SH-SY5Y (cell line): ENCODE results near the gene HEBP2.

Experiments
- GATA2 ChIP-seq: IDR thresholded peaks from 2 replicates; pipeline ENCODE4 v1.6.1; 2011; ENCODE audit warnings: mild to moderate bottlenecking, low read depth, low read length
- GATA3 ChIP-seq: IDR thresholded peaks from 2 replicates; pipeline ENCODE4 v1.6.1; 2011; ENCODE audit warnings: low read depth, mild to moderate bottlenecking, low read length, moderate library complexity

Gene HEBP2

DNA sequence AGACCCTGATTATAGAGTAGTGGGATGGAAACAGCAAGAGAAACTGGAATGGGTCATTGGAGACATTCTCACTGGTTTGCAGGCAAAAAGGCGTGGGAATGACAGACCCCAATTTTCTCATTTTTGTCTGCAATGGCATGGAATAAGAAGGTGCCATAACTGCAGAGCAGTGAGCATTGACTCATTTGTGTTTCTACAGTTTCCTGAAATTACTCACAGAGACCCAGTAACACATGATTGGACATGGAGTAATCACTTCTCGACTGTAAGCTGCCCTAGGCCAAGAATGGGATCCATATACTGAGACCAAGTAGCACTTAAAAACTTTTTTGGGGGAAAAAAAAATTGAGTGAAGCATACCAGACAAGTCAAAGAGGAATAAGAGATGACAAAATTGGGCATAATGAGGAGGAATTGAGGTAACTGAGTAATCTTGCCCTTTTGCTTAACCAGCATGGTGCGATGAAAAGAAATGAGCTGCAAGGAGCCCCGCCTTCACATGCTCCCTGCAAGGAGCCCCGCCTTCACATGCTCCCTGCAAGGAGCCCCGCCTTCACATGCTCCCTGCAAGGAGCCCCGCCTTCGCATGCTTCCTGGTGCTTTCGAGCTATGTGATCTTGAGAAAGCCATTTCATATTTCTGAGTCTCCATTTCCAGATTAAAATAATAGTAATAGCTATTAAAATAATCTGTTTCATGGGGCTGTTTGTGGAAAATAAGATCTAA lies 51.1 kb downstream of the HEBP2 start:
- TF ChIP-seq GATA2, result no peak
- TF ChIP-seq GATA3, result no peak

DNA sequence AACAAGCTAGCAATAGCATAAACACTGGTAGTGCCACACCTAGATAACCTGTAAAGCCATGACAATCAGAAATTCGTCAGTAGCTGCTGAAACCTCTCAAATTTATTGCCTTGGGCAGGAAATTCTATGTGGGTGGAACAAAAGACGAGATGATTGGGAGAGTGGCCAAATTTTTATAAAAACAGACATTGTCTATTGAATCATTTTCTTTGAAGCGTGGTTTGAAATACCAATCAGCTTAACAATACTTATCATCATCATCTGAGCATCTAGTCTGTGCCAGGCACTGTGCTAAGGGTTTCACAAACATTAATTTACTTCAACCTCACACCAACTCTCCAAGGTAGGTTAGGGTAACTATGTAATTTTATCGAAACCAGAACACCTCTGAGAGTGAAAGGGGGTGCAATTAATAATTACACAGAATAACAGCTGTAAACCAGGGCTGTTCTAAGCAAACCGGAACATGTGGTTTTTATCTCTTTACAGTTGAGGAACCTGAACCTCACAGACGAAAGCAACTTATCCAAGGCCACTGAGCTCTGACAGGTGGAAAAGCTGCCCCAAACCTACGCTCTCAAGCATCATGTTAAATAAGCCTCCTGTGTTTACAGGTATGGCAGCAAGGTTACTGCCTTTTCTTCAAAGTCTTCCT lies 51.9 kb downstream of the HEBP2 start:
- TF ChIP-seq GATA2 (no peak), GATA3 (no peak)

- TF ChIP-seq GATA3, result no peak
- TF ChIP-seq GATA2, result no peak
Measured at GRCh38 chr6:138456401-138456790, 52.4 kb downstream of the HEBP2 start.

GRCh38 chr6:138461647-138462046 lies 57.6 kb downstream of the HEBP2 start:
- TF ChIP-seq GATA3 (no peak), GATA2 (no peak)

- TF ChIP-seq GATA3, result no peak
Measured at GRCh38 chr6:138464085-138464484, 60.1 kb downstream of the HEBP2 start.

- TF ChIP-seq GATA3 (no peak), GATA2 (no peak)
Measured at GRCh38 chr6:138465007-138465645, 61.1 kb downstream of the HEBP2 start.

- no peak for TF ChIP-seq GATA3
- no peak for TF ChIP-seq GATA2
Measured at GRCh38 chr6:138467901-138468300, 63.9 kb downstream of the HEBP2 start.

DNA sequence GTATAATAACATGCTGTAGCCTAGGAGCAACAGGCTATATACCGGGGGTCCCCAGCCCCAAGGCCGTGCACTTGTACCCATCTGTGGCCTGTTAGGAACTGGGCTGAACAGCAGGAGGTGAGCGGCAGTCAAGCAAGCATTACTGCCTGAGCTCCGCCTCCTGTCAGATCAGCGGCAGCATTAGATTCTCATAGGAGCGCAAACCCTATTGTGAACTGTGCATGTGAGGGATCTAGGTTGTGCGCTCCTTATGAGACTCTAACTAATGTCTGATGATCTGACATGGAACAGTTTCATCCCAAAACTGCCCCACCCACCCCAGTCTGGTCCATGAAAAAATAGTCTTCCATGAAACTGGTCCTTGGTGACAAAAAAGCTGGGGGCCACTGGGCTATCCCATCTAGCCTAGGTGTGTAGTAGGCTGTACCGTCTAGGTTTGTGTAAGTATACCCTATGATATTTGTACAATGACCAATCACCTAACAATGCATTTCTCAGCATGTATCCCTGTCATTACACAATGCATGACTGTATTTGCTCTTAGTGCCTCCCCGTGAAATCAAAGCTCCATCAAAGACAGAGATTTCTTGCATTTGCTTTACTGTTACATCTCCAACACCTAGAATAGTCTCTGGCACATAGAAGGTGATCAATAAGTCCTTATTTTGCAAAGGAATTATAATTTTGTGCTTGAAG lies 64.4 kb downstream of the HEBP2 start:
- TF ChIP-seq GATA3 (no peak), GATA2 (no peak)
